H1 (cell line): ENCODE results near the gene TEX44. TPM values are rescaled to one million over a fixed set of nuclear protein-coding genes. Genes with fewer than 3 reads are reported as not detected.

Experiments used
- CHD7 ChIP-seq: fragments of 300-600 bp; sonication (generic); IDR thresholded peaks from 2 replicates; pipeline ENCODE4 v1.7.1; 2012; ENCODE audit warnings: low read length, moderate library complexity, mild to moderate bottlenecking, inconsistent platforms; ENCODE audit not compliant: insufficient replicate concordance
- HDAC6 ChIP-seq: IDR thresholded peaks from one replicate; pipeline ENCODE4 v1.7.1; 2012; ENCODE audit warnings: low read depth, mild to moderate bottlenecking, inconsistent platforms, low read length, moderate library complexity
- KDM1A ChIP-seq: fragments of 200-600, 300-600 bp; sonication (generic); IDR thresholded peaks from 2 replicates; pipeline ENCODE4 v1.7.1; 2016; ENCODE audit warnings: mild to moderate bottlenecking, low read length, borderline replicate concordance
- NANOG ChIP-seq: IDR thresholded peaks from 2 replicates; pipeline ENCODE4 v1.6.1; 2011; ENCODE audit warnings: low read length, low read depth, mild to moderate bottlenecking, inconsistent platforms; ENCODE audit not compliant: insufficient read depth, poor library complexity, severe bottlenecking
- RNF2 ChIP-seq: fragments of 200-900, 300-1000 bp; sonication (generic); IDR thresholded peaks from 2 replicates; pipeline ENCODE4 v1.7.1; 2016; ENCODE audit warnings: borderline replicate concordance, low read depth, mild to moderate bottlenecking, antibody characterized with exemption, low read length; ENCODE audit not compliant: poor library complexity, severe bottlenecking; ENCODE audit errors: missing control alignments
- SP2 ChIP-seq: IDR thresholded peaks from 2 replicates; pipeline ENCODE4 v1.6.1; 2012; ENCODE audit warnings: mild to moderate bottlenecking, low read length, inconsistent platforms
- YY1 ChIP-seq: IDR thresholded peaks from 2 replicates; pipeline ENCODE4 v1.6.1; 2011; ENCODE audit warnings: low read depth, mild to moderate bottlenecking, low read length
- polyA plus RNA-seq, 7 experiments: library from polyadenylated mRNA; depleted of rRNA in 3 of 7; stranded (reverse) in 5 of 7; unstranded in 2 of 7; fragments of >200 nt in 5 of 7; fragments of 200-250 nt in 2 of 7; gene quantifications; 1 replicate in 5 of 7; 2 replicates in 1 of 7; 4 replicates in 1 of 7; pipeline versions ENCODE4 v1.2.1 to v1.2.3, GENCODE V29; 2011 to 2013; ENCODE audit warnings: missing spikeins in 2 of 7, mixed read lengths in 2 of 7
- total RNA-seq: library from RNA; stranded (reverse); fragmentation: NEBNext Ultra II Directional; extraction: Animal tissue kit (Norgen Biotek cat#: 25700); gene quantifications from 2 replicates; pipeline ENCODE4 v1.2.1, GENCODE V29; 2021

Gene TEX44
- total and polyA plus RNA-seq, 2 of the 8 experiments (the other 6 are each of a cell fraction or from before 2014, with no cell fraction given), result not detected

GRCh38 chr2:231612456-231613330 lies 20.0 kb downstream of the TEX44 start (continued):
- TF ChIP-seq NANOG (no peak), KDM1A (peak; percentile 99), HDAC6 (no peak), RNF2 (no peak), YY1 (peak; percentile 59; the same call in 1 of the 2 replicates), SP2 (no peak), CHD7 (no peak)
